Measurements from ENCODE around the gene NOL12. TPM values are rescaled to one million over a fixed set of nuclear protein-coding genes. Genes with fewer than 3 reads are reported as not detected.
"Not testable (repeated sequence)": the region's sequence is repeated elsewhere in the genome, so short reads cannot be mapped to it uniquely, and the experiment has no call there.

Gene NOL12
- total RNA-seq, 1 donor from 2014 or later = 19.2 TPM

GRCh38 chr22:37708580-37709444, 22.7 kb downstream of the NOL12 start:
- DNase-seq (ENCODE audit: low spot score in 2 of 2) = no peak
- FAIRE-seq = no peak

GRCh38 chr22:37709445-37709765, 23.3 kb downstream of the NOL12 start:
- DNase-seq (ENCODE audit: low spot score in 2 of 2) (no peak), FAIRE-seq (no peak)

- no peak for FAIRE-seq
- no peak for DNase-seq (ENCODE audit: low spot score in 2 of 2)
Observed at GRCh38 chr22:37710675-37711074, 24.5 kb downstream of the NOL12 start.

- DNase-seq (ENCODE audit: low spot score in 2 of 2) (no peak), FAIRE-seq (no peak)
Observed at GRCh38 chr22:37711490-37711889, 25.3 kb downstream of the NOL12 start.

GRCh38 chr22:37713761-37714160, 27.6 kb downstream of the NOL12 start:
- DNase-seq (ENCODE audit: low spot score in 2 of 2) (no peak), FAIRE-seq (no peak)

- DNase-seq (ENCODE audit: low spot score in 2 of 2) = no peak
- FAIRE-seq = no peak
Observed at GRCh38 chr22:37714634-37715033, 28.5 kb downstream of the NOL12 start.

- FAIRE-seq = no peak
- DNase-seq (ENCODE audit: low spot score in 2 of 2) = no peak
Observed at GRCh38 chr22:37715760-37716159, 29.6 kb downstream of the NOL12 start.

GRCh38 chr22:37716708-37717107, 30.6 kb downstream of the NOL12 start:
- DNase-seq (ENCODE audit: low spot score in 2 of 2) (no peak), FAIRE-seq (no peak)

GRCh38 chr22:37717235-37717634, 31.1 kb downstream of the NOL12 start:
- FAIRE-seq; DNase-seq (ENCODE audit: low spot score in 2 of 2): not testable (repeated sequence)

GRCh38 chr22:37717746-37718305, 31.7 kb downstream of the NOL12 start:
- not testable (repeated sequence) for FAIRE-seq; DNase-seq (ENCODE audit: low spot score in 2 of 2)

GRCh38 chr22:37725551-37726240, 39.6 kb downstream of the NOL12 start:
- no peak for FAIRE-seq
- DNase-seq (ENCODE audit: low spot score in 2 of 2) = no peak

- no peak for DNase-seq (ENCODE audit: low spot score in 2 of 2)
- no peak for FAIRE-seq
Observed at GRCh38 chr22:37726241-37726887, 40.2 kb downstream of the NOL12 start.

- no peak for FAIRE-seq
- no peak for DNase-seq (ENCODE audit: low spot score in 2 of 2)
Observed at GRCh38 chr22:37728620-37729019, 42.5 kb downstream of the NOL12 start.

- FAIRE-seq (no peak), DNase-seq (ENCODE audit: low spot score in 2 of 2) (no peak)
Observed at GRCh38 chr22:37731804-37732471, 45.8 kb downstream of the NOL12 start.

- FAIRE-seq = no peak
Observed at GRCh38 chr22:37732699-37733607, 46.8 kb downstream of the NOL12 start.

GRCh38 chr22:37733625-37734401, 47.7 kb downstream of the NOL12 start:
- DNase-seq (ENCODE audit: low spot score in 2 of 2) (no peak), FAIRE-seq (no peak)

More at GRCh38 chr22:37732699-37733607, 46.8 kb downstream of the NOL12 start:
- no peak for DNase-seq (ENCODE audit: low spot score in 2 of 2)

GRCh38 chr22:37734402-37734700, 48.2 kb downstream of the NOL12 start:
- DNase-seq (ENCODE audit: low spot score in 2 of 2) (no peak), FAIRE-seq (no peak)

GRCh38 chr22:37734964-37735451, 48.9 kb downstream of the NOL12 start:
- FAIRE-seq (no peak), DNase-seq (ENCODE audit: low spot score in 2 of 2) (peak; percentile 41 to 67)

- no peak for FAIRE-seq
- DNase-seq (ENCODE audit: low spot score in 2 of 2) = no peak
Observed at GRCh38 chr22:37739035-37739434, 52.9 kb downstream of the NOL12 start.
